GM19468 (cell line): ENCODE results near the gene RNLS.
A peak's percentile ranks its signal among the peaks of the same experiment; 100 is the strongest.

Experiments used
- ATAC-seq: cut with Tn5 transposase; IDR thresholded peaks from one replicate; pipeline ENCODE4 v1.9.1; 2021; ENCODE audit warnings: mild to moderate bottlenecking, moderate library complexity, moderate number of reproducible peaks; ENCODE audit not compliant: unreplicated experiment; ENCODE audit errors: extremely low read depth

The RNLS gene

GRCh38 chr10:88401671-88402347 lies 181.3 kb downstream of the RNLS start:
- no peak for ATAC-seq

- ATAC-seq, result no peak
These were observed 183.9 kb downstream of the RNLS start for GRCh38 chr10:88399240-88399639.

GRCh38 chr10:88395677-88396076 lies 187.4 kb downstream of the RNLS start:
- no peak for ATAC-seq

GRCh38 chr10:88392222-88392621 lies 190.9 kb downstream of the RNLS start:
- ATAC-seq, result peak; percentile 82

GRCh38 chr10:88390041-88390440 lies 193.1 kb downstream of the RNLS start:
- ATAC-seq, result no peak

- no peak for ATAC-seq
These were observed 193.7 kb downstream of the RNLS start for GRCh38 chr10:88389456-88389855.

GRCh38 chr10:88388324-88388723 lies 194.8 kb downstream of the RNLS start:
- no peak for ATAC-seq

GRCh38 chr10:88386821-88387773 lies 196.0 kb downstream of the RNLS start:
- no peak for ATAC-seq

- peak; percentile 14 for ATAC-seq
These were observed 196.8 kb downstream of the RNLS start for GRCh38 chr10:88386204-88386788.

- peak; percentile 48 for ATAC-seq
These were observed 197.4 kb downstream of the RNLS start for GRCh38 chr10:88385601-88386203.

- no peak for ATAC-seq
These were observed 199.8 kb downstream of the RNLS start for GRCh38 chr10:88383276-88383675.

GRCh38 chr10:88382699-88383098 lies 200.4 kb downstream of the RNLS start:
- no peak for ATAC-seq

GRCh38 chr10:88379575-88379974 lies 203.5 kb downstream of the RNLS start:
- no peak for ATAC-seq

GRCh38 chr10:88377510-88377909 lies 205.6 kb downstream of the RNLS start:
- ATAC-seq, result no peak

- no peak for ATAC-seq
These were observed 208.5 kb downstream of the RNLS start for GRCh38 chr10:88374392-88375175.

- ATAC-seq, result no peak
These were observed 210.1 kb downstream of the RNLS start for GRCh38 chr10:88372881-88373592.

GRCh38 chr10:88372051-88372715 lies 210.9 kb downstream of the RNLS start:
- ATAC-seq, result no peak

GRCh38 chr10:88370713-88371112 lies 212.4 kb downstream of the RNLS start:
- no peak for ATAC-seq

- no peak for ATAC-seq
These were observed 216.3 kb downstream of the RNLS start for GRCh38 chr10:88366772-88367171.
